ENCODE data around the gene ARL17A.
"Not testable (repeated sequence)": the region's sequence is repeated elsewhere in the genome, so short reads cannot be mapped to it uniquely, and the experiment has no call there.

ARL17A gene

DNA sequence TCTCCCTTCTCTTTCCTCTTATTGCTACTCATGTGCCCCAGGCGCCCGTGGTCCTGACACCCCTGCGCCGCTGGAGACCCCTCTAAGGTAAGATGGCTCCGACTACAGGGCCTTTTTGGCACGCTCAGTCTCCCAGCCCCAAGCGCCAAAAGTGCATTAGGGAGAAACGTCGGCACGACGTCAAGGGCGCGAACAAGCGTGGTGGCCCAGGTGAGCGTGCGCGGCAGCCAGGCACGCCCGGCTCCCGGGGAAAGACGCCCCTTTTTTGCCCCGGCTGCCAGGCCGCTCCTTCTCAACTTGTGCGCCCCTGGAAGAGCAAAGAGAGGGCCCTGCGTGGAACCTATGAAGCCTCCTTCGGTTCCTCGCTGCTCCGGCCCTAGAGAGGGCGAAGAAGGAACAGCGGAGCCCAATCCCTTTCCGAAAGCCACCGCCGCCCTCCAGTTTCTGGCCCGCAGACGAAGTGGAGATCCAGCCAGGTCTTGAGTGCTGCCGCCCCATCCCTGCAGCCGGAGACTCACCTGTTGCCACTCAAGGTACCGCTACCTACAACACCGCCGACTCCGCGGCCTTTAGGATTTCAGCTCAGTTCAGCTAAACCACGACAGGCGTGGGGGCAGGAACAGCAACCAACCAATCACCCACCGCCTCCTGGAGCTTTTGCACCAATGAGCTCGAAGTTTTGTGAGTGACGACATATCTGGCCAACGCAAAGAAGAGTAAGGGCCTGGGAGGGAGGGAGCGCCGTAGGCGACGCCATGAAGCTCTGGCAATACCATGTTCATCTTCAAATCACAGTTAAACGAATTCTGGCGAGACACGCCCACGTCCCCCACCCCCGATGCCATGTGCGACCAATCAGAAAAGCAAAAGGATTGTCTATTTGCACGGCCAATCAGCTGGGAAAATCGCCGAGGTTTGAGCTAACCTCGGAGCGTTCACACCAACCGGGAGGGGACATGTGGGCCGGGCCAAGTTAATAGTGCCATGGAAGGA, at the start of gene ARL17A:
ARL17A (minus strand) TSS at position 609 of the 993 bp plus-strand sequence. CDS start 3,369 bp downstream, outside the sequence.
- not testable (repeated sequence) for H3K4me3 ChIP-seq (replicated peaks; ENCODE audit: low read depth, low read length); DNase-seq (ENCODE audit: extremely low read depth, low read depth)

- not testable (repeated sequence) for H3K4me3 ChIP-seq (replicated peaks; ENCODE audit: low read depth, low read length); DNase-seq (ENCODE audit: extremely low read depth, low read depth)
Measured at GRCh38 chr17:46628753-46629436, 49.4 kb upstream of the ARL17A start.

DNA sequence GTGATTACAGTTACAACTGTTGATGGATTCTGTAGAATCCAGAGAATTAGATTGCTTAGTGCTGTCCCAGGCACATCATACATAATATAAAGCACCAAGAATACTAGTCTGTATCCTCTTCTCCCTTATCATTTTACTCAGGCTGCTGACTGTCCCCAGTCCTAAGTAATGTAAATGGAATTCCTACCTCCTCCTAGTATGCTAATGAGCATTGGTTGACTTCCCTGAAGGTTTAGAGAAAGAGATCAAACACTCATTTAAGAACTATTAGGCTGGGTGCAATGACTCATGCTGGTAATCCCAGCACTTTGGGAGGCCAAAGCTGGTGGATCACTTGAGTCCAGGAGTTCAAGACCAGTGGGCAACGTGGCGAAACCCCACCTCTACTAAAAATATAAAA, 48.0 kb upstream of the ARL17A start:
- DNase-seq (ENCODE audit: extremely low read depth, low read depth); H3K4me3 ChIP-seq (replicated peaks; ENCODE audit: low read depth, low read length): not testable (repeated sequence)

DNA sequence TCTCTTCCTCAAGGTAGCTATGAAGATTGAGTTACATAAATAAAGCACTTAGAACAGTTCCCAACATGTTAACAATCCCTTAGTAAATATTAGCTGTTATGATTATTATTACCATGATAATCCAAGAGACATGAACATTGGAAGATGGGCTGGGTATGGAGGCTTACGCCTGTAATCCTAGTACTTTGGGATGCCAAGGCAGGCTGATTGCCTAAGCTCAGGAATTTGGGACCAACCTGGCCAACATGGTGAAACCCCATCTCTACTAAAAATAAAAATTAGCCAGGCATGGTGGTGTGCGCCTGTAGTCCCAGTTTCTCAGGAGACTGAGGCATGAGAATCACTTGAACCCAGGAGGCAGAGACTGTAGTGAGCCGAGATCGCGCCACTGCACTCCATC, 45.2 kb upstream of the ARL17A start:
- not testable (repeated sequence) for DNase-seq (ENCODE audit: extremely low read depth, low read depth); H3K4me3 ChIP-seq (replicated peaks; ENCODE audit: low read depth, low read length)

DNA sequence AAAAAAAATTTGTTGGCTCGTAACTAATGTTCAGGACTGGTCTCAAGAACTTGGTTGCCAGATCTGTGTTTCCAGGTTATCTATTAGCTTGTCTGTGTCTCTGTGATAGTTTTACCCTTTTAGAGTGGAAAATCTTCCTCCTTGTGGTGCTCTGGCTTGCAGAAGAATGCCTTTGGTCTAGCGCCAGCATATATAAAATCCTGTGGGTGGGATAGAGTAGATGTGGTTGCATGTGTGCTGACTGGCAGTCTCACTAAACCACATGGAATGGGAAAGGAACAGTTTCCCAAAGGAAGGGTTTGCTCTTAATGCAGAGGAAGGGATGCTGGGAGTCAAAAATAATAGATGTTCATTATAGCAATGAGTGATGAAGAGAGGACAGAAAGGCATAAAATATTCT, 44.3 kb upstream of the ARL17A start:
- H3K4me3 ChIP-seq (replicated peaks; ENCODE audit: low read depth, low read length); DNase-seq (ENCODE audit: extremely low read depth, low read depth): not testable (repeated sequence)

DNA sequence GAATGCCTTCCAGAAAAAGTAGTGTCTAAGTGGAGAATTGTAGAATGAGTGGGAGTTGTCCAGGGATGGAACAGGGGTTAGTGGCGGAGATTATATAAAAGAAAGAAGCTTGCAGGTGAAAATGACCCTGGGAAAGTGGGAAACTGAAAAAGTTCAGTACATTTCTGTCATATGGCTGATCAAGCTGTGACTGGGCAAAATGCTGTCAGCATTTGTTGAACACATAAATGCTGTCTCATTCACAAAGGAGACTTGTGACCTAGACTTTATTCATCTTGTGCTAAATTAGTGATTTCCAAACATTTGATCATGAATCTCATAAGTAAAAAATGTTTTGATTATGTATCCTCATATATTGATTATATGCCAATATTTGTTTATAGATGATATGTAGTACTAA, 39.5 kb upstream of the ARL17A start:
- H3K4me3 ChIP-seq (replicated peaks; ENCODE audit: low read depth, low read length); DNase-seq (ENCODE audit: extremely low read depth, low read depth): not testable (repeated sequence)

GRCh38 chr17:46617121-46617520, 37.6 kb upstream of the ARL17A start:
- DNase-seq (ENCODE audit: extremely low read depth, low read depth): not testable (repeated sequence)

DNA sequence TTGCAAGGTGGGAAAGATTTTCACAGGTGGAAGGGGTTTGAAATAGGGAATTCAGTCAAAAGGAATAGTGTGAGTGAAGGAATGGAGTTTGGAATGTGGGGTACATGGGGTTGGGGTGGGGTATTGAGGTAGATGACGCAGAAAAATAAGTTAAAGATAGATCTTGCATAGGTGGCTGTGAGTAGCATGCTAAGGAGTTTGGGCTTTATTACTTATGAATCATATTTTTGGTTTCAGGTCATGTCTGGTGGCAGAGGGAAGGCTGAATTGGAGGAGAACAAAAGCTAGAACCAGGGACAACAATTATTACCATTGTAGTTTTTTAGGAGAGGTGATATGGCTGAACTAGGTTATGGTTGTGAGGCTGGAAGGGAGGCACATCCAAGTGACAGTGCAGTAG, 34.4 kb upstream of the ARL17A start:
- H3K4me3 ChIP-seq (replicated peaks; ENCODE audit: low read depth, low read length): not testable (repeated sequence)

More at GRCh38 chr17:46617121-46617520, 37.6 kb upstream of the ARL17A start:
- not testable (repeated sequence) for H3K4me3 ChIP-seq (replicated peaks; ENCODE audit: low read depth, low read length)

GRCh38 chr17:46611304-46611703, 31.8 kb upstream of the ARL17A start:
- not testable (repeated sequence) for H3K4me3 ChIP-seq (replicated peaks; ENCODE audit: low read depth, low read length); DNase-seq (ENCODE audit: extremely low read depth, low read depth)

More for the DNA sequence above, 34.4 kb upstream of the ARL17A start:
- DNase-seq (ENCODE audit: extremely low read depth, low read depth): not testable (repeated sequence)

DNA sequence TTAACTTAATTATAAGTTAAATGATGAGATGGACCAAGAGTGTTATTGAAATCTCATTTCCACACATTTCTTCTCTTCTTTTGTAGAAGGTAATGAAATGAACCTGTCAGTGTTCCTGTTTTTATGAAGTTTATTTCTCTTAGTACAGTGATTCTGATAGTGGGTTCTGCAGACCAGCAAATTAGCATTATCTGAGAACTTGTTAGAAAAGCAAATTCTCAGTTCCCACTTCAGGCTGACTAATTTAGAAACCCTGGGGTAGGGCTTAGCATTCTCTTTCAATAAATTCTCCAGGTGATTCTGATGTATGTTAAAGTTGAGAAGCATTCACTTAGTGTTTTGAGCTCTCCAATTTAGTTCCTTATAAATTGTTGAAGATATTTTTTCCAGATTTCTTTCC, 23.6 kb upstream of the ARL17A start:
- DNase-seq (ENCODE audit: extremely low read depth, low read depth); H3K4me3 ChIP-seq (replicated peaks; ENCODE audit: low read depth, low read length): not testable (repeated sequence)

- not testable (repeated sequence) for DNase-seq (ENCODE audit: extremely low read depth, low read depth)
Measured at GRCh38 chr17:46600767-46601166, 21.3 kb upstream of the ARL17A start.

GRCh38 chr17:46598344-46598931, 18.9 kb upstream of the ARL17A start:
- not testable (repeated sequence) for DNase-seq (ENCODE audit: extremely low read depth, low read depth); H3K4me3 ChIP-seq (replicated peaks; ENCODE audit: low read depth, low read length)

More at GRCh38 chr17:46600767-46601166, 21.3 kb upstream of the ARL17A start:
- H3K4me3 ChIP-seq (replicated peaks; ENCODE audit: low read depth, low read length): not testable (repeated sequence)

- H3K4me3 ChIP-seq (replicated peaks; ENCODE audit: low read depth, low read length): not testable (repeated sequence)
Measured at GRCh38 chr17:46591332-46591731, 11.8 kb upstream of the ARL17A start.

GRCh38 chr17:46590157-46591146, 11.0 kb upstream of the ARL17A start, which contains the start of gene NSF:
Gene NSF (plus strand): TSS chr17:46590669. CDS start chr17:46590776, 107 bp downstream.
- not testable (repeated sequence) for H3K4me3 ChIP-seq (replicated peaks; ENCODE audit: low read depth, low read length); DNase-seq (ENCODE audit: extremely low read depth, low read depth)

More at GRCh38 chr17:46591332-46591731, 11.8 kb upstream of the ARL17A start:
- DNase-seq (ENCODE audit: extremely low read depth, low read depth): not testable (repeated sequence)

DNA sequence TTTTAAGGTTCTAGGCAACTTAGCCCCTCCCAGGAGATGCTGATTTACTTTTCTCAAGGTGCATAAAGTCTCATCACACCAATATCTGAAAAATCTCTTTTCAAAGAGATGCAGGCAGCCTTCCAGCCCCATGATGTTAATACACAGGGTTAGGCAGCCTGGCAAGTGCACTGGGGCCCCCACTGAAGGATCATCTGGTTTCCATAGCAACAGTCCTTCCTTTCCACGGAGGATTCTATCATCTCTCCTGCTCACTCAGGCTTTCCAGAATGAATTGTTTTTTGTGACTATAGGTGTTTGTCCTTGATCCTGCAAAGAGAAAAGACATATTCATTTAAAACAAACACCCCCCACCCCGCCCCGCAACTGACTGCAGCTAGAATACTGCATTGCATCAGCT, 6.0 kb upstream of the ARL17A start:
- not testable (repeated sequence) for DNase-seq (ENCODE audit: extremely low read depth, low read depth); H3K4me3 ChIP-seq (replicated peaks; ENCODE audit: low read depth, low read length)

DNA sequence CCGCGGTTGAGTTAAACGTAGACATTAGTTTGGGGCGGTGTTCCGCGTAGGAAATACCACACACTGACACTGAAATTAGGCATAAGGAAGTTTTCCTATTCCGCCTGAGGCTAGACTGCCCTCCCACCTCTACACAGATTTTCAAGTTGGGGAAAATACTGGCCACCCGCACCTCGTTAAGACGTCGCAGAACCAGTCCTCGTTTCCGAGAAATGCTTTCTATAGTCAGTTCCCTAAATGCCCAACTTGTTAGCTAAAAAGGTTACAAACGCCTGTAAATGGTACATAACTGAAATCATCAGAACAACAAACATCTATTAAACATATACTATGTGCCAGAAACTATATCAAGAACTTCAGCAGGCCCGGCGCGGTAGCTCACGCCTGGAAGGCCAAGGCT, 591 bp upstream of the ARL17A start:
- not testable (repeated sequence) for H3K4me3 ChIP-seq (replicated peaks; ENCODE audit: low read depth, low read length); DNase-seq (ENCODE audit: extremely low read depth, low read depth)

GRCh38 chr17:46571796-46572195, 7.7 kb downstream of the ARL17A start:
- not testable (repeated sequence) for H3K4me3 ChIP-seq (replicated peaks; ENCODE audit: low read depth, low read length); DNase-seq (ENCODE audit: extremely low read depth, low read depth)
